ENCODE data around the gene TUBA8. TPM values are rescaled to one million over a fixed set of nuclear protein-coding genes. Genes with fewer than 3 reads are reported as not detected.

TUBA8 gene
- total and polyA plus RNA-seq, 2 donors from 2014 or later = 1.1 to 5.9 TPM

- no peaks in the 10 kb centered on the region for H3K9me3 ChIP-seq (ENCODE audit: control insufficient read depth in 2 of 3, insufficient read depth in 1 of 3, low read length in 3 of 3)
- no peaks in the 10 kb centered on the region for H3K4me1 ChIP-seq (ENCODE audit: control insufficient read depth in 2 of 3, insufficient read depth in 2 of 3, low read depth in 1 of 3, low read length in 3 of 3)
- H3K27me3 ChIP-seq (ENCODE audit: control insufficient read depth, insufficient read depth, low read length) = no peaks in the 10 kb centered on the region
- no peaks in the 10 kb centered on the region for H3K36me3 ChIP-seq (ENCODE audit: control insufficient read depth in 2 of 3, insufficient read depth in 3 of 3, low read length in 3 of 3)
- no peak overlapping the region for H3K27ac ChIP-seq (ENCODE audit: low read depth in 2 of 2, low read length in 2 of 2)
- FAIRE-seq (no peak), DNase-seq (no peak)
- intact Hi-C loops (cut with DNase I) = no loop called here
- no peak overlapping the region for H3K4me3 ChIP-seq (ENCODE audit: low read length in 3 of 3)
- no peak overlapping the region for H3K9ac ChIP-seq (ENCODE audit: low read length in 3 of 3)
- no peak for TF ChIP-seq CTCF (IDR thresholded peaks at IDR 0.05; ENCODE audit: borderline replicate concordance, extremely low read depth, insufficient read depth)
These were observed 6.0 kb downstream of the TUBA8 start for GRCh38 chr22:18116634-18117033.

- Histone ChIP-seq H3K36me3 (ENCODE audit: control insufficient read depth in 2 of 3, insufficient read depth in 3 of 3, low read length in 3 of 3) (no peaks in the 10 kb centered on the region), H3K4me3 (ENCODE audit: low read length in 3 of 3) (no peak overlapping the region), H3K9ac (ENCODE audit: low read length in 3 of 3) (no peak overlapping the region), H3K4me1 (ENCODE audit: control insufficient read depth in 2 of 3, insufficient read depth in 2 of 3, low read depth in 1 of 3, low read length in 3 of 3) (no peaks in the 10 kb centered on the region), H3K27ac (ENCODE audit: low read depth in 2 of 2, low read length in 2 of 2) (no peak overlapping the region), H3K27me3 (ENCODE audit: control insufficient read depth, insufficient read depth, low read length) (no peaks in the 10 kb centered on the region), H3K9me3 (ENCODE audit: control insufficient read depth in 2 of 3, insufficient read depth in 1 of 3, low read length in 3 of 3) (no peaks in the 10 kb centered on the region)
- TF ChIP-seq CTCF (IDR thresholded peaks at IDR 0.05; ENCODE audit: borderline replicate concordance, extremely low read depth, insufficient read depth) = no peak
- DNase-seq (no peak), FAIRE-seq (no peak)
- intact Hi-C loops (cut with DNase I) = no loop called here
These were observed 7.8 kb downstream of the TUBA8 start for GRCh38 chr22:18118345-18118915.

- no peak overlapping the region for H3K4me3 ChIP-seq (ENCODE audit: low read length in 3 of 3)
- no peaks in the 10 kb centered on the region for H3K27me3 ChIP-seq (ENCODE audit: control insufficient read depth, insufficient read depth, low read length)
- intact Hi-C loops (cut with DNase I) = no loop called here
- FAIRE-seq = no peak
- no peaks in the 10 kb centered on the region for H3K4me1 ChIP-seq (ENCODE audit: control insufficient read depth in 2 of 3, insufficient read depth in 2 of 3, low read depth in 1 of 3, low read length in 3 of 3)
- DNase-seq = no peak
- H3K9me3 ChIP-seq (ENCODE audit: control insufficient read depth in 2 of 3, insufficient read depth in 1 of 3, low read length in 3 of 3) = no peaks in the 10 kb centered on the region
- H3K27ac ChIP-seq (ENCODE audit: low read depth in 2 of 2, low read length in 2 of 2) = no peak overlapping the region
- no peak for TF ChIP-seq CTCF (IDR thresholded peaks at IDR 0.05; ENCODE audit: borderline replicate concordance, extremely low read depth, insufficient read depth)
- H3K36me3 ChIP-seq (ENCODE audit: control insufficient read depth in 2 of 3, insufficient read depth in 3 of 3, low read length in 3 of 3) = no peaks in the 10 kb centered on the region
- no peak overlapping the region for H3K9ac ChIP-seq (ENCODE audit: low read length in 3 of 3)
These were observed 9.0 kb downstream of the TUBA8 start for GRCh38 chr22:18119409-18120110.

All from kidney (tissue), 14 donors.